Thyroid gland (tissue), 4 donors: ENCODE measurements around the gene EDN2. TPM values are rescaled to one million over a fixed set of nuclear protein-coding genes. Genes with fewer than 3 reads are reported as not detected.
A peak's percentile ranks its signal among the peaks of the same experiment; 100 is the strongest.

ENCODE experiments used
- DNase-seq, 2 donors: peaks; one replicate each; pipeline ENCODE4 v3.0.0-alpha.2; 2019
- H3K27ac ChIP-seq, 3 donors: fragments of 200-600 bp; sonication (generic); 1 replicate in 2 of 3; 2 replicates in 1 of 3; pipeline ENCODE4 v1.5.1; 2016 to 2019; ENCODE audit warnings: mild to moderate bottlenecking in 1 of 3, moderate library complexity in 1 of 3
- H3K27me3 ChIP-seq: fragments of 200-600 bp; sonication (generic); one replicate; pipeline ENCODE4 v1.5.1; 2019
- H3K36me3 ChIP-seq, 2 donors: fragments of 200-600 bp; sonication (generic); one replicate each; pipeline ENCODE4 v1.5.1; 2016 to 2019
- H3K4me1 ChIP-seq, 2 donors: fragments of 200-600 bp; sonication (generic); one replicate each; pipeline ENCODE4 v1.5.1; 2017 to 2019
- H3K4me3 ChIP-seq, 3 donors: fragments of 200-600 bp; sonication (generic); replicated peaks in 1 of 3; 1 replicate in 2 of 3; 2 replicates in 1 of 3; pipeline ENCODE4 v1.5.1; 2016; ENCODE audit warnings: mild to moderate bottlenecking in 1 of 3
- H3K9me3 ChIP-seq: fragments of 200-600 bp; sonication (generic); one replicate; pipeline ENCODE4 v1.5.1; 2017
- POLR2A ChIP-seq, 2 donors: fragments of 450-650 bp; IDR thresholded peaks; one replicate each; pipeline ENCODE4 v1.6.1; 2017; ENCODE audit warnings: antibody characterized with exemption in 2 of 2, mild to moderate bottlenecking in 2 of 2, moderate library complexity in 1 of 2
- WGBS, 2 donors: methylation state at CpG; one replicate each; pipeline ENCODE4 v1.1.5; 2017; 5-methylcytosine and 5-hydroxymethylcytosine counted together
- intact Hi-C: fragments of 100-400 bp; cut with DNase I; formaldehyde crosslinking; loops from one replicate; pipeline ENCODE4 v1.15.1; 2023
- total RNA-seq, 4 donors: library from RNA; depleted of rRNA; stranded (reverse); fragments of >200 nt; gene quantifications; one replicate each; pipeline ENCODE4 v1.2.3, GENCODE V29; 2016
- TF ChIP-seq, protein P1 (sequence below), 6 experiments: fragments of 200-600 bp in 3 of 6; fragments of 450-650 bp in 3 of 6; sonication (generic) in 3 of 6; IDR thresholded peaks; one replicate each; pipeline ENCODE4 v1.5.1; 2016 to 2019; ENCODE audit warnings: antibody characterized with exemption in 6 of 6, mild to moderate bottlenecking in 2 of 6, inconsistent platforms in 1 of 6, moderate library complexity in 1 of 6

EDN2 gene
- total RNA-seq, 4 donors from 2014 or later, result not detected

DNA sequence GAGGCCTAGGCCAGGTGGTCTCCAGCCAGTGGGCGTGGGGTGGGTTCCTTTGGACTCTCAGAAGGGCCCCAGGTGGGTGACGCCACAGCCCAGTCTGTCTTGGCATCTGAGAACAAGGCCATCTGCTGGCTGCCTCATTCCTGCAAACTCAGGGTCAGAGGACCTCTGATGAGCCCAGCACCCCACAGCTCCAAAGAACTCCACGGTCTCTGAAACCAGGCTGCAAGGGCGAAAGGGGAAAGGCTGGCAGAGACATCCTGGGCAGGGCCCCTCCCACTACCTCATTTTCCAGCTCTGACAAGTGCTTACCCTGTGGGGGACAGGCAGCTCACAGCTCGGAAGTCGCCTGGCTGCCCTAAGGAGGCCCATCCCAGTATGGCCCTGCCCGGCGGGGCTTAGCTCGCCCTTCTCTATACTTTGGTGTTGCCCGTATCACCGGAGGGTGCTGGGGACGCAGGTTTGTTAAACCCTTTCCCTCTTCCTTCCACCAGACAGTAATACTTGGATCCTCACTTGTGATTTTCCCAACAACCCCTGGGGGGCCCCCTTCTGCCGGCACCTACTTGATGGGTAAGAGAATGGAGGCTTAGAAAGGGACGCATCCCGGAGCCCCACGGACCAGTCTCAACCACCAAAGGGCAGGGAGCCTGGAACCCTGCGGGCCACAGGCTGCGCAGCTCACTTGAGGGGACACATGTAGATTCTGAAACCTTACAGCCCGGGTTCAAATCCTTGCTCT, 10.9 kb upstream of the EDN2 start:
- TF ChIP-seq POLR2A (IDR thresholded peaks at IDR 0.05), result no peak
- TF ChIP-seq, protein P1, sequence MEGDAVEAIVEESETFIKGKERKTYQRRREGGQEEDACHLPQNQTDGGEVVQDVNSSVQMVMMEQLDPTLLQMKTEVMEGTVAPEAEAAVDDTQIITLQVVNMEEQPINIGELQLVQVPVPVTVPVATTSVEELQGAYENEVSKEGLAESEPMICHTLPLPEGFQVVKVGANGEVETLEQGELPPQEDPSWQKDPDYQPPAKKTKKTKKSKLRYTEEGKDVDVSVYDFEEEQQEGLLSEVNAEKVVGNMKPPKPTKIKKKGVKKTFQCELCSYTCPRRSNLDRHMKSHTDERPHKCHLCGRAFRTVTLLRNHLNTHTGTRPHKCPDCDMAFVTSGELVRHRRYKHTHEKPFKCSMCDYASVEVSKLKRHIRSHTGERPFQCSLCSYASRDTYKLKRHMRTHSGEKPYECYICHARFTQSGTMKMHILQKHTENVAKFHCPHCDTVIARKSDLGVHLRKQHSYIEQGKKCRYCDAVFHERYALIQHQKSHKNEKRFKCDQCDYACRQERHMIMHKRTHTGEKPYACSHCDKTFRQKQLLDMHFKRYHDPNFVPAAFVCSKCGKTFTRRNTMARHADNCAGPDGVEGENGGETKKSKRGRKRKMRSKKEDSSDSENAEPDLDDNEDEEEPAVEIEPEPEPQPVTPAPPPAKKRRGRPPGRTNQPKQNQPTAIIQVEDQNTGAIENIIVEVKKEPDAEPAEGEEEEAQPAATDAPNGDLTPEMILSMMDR (IDR thresholded peaks at IDR 0.05), result no peak
- H3K27ac ChIP-seq, result peak overlapping the region; percentile 62 to 85 (median 67)
- H3K27me3 ChIP-seq, result no peaks in the 10 kb centered on the region
- H3K36me3 ChIP-seq, result no peaks in the 10 kb centered on the region
- H3K4me3 ChIP-seq, result no peak overlapping the region
- peaks cover 13 to 53% of the 10 kb centered on the region in 2 donors for H3K4me1 ChIP-seq
- peak in 1 of 2 donors; percentile 37 for DNase-seq
- WGBS, 2 donors, result 70 to 71% methylated on average over 17 to 18 of the region's 19 CpGs
- intact Hi-C loops, result no loop called here
- no peaks in the 10 kb centered on the region for H3K9me3 ChIP-seq

DNA sequence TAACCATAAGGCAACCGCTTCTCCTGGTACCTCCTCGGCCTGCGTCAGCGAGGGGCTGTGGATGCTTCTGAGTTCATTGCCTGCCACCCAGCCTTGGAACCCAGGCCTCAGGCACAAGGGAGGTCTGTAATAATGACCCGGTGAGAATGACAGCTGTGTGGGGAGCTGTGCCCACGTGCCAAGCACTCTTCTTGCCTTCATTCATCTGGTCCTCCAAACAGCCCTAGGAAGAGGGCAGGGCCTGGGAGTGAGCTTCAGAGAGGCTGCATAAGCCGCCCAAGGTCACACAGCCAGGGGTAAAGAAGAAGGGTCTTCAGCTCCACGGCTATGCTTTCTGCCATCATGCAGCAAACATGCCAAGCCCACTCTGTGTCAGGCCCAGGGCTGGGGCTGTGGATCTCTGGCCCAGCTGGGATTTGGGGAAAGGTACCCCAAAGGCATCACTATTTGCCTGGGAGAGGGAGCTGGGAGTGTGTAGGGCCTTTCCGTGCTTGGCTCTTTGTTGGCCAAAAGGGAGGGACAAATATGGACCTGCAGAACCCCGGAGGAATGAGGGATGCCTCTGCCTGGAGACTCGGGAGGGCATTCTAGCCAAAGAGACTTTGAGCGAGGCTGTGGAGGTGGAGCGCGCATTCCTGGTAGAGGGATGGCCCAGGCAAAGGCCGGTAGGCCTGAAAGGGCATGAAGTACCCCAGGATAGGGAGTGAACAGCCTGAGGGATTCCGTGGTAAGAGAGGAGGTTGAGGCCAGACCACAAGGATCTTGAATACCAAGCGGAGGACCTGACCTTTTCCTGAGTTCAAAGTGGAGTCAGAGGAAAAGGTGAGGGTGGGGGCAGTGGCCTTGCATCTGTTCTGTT, 10.1 kb upstream of the EDN2 start:
- Histone ChIP-seq H3K9me3 (no peaks in the 10 kb centered on the region), H3K27me3 (no peaks in the 10 kb centered on the region), H3K4me1 (peaks cover 10 to 45% of the 10 kb centered on the region in 2 donors), H3K27ac (peak overlapping the region in 1 of 3 donors; percentile 85), H3K4me3 (no peak overlapping the region), H3K36me3 (no peaks in the 10 kb centered on the region)
- WGBS, 2 donors, result 81 to 97% methylated on average over 12 to 15 of the region's 17 CpGs
- no peak for DNase-seq
- TF ChIP-seq, protein P1 (IDR thresholded peaks at IDR 0.05), result no peak
- no peak for TF ChIP-seq POLR2A (IDR thresholded peaks at IDR 0.05)
- intact Hi-C loops, result no loop called here

DNA sequence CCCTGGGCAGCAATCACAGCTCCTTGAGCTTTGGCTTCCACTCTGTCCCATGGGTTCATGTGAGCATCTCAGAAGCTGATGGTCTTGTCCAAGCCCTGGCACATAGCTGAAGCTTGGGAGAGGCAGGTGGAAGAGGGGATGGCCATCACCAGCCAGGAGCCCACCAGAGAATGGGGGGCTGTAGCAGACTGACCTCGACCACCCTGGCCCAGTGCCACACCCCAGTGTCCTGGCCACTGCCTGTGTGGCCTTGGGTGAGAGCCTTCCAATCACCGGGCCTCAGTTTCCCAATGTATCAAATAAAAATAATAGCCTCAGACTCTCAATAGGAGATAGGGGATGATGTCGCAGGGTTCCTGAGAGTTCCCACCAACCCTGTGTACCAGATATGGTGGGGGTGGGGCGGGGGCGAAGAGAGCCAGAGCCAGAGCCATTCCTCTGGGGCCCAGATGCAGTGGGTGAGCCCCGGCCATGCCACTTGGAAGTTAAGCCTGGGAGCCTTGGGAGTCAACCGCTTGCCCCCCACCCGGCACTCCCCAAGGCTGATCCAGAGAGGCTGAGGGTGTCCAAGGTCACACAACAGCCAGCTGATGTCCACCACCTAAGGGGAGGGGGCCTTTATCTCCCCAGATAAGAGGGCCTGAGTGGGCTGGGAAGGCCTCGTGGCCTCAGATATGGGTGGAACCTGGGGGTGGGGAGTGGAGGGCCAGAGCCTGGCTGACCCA, 9.3 kb upstream of the EDN2 start:
- Histone ChIP-seq H3K4me3 (no peak overlapping the region), H3K27me3 (no peaks in the 10 kb centered on the region), H3K36me3 (no peaks in the 10 kb centered on the region), H3K4me1 (peaks cover 10 to 37% of the 10 kb centered on the region in 2 donors), H3K9me3 (no peaks in the 10 kb centered on the region), H3K27ac (no peak overlapping the region)
- 99 to 100% methylated on average over 8 of the region's 9 CpGs for WGBS, 2 donors
- intact Hi-C loops, result no loop called here
- DNase-seq, result no peak
- no peak for TF ChIP-seq POLR2A (IDR thresholded peaks at IDR 0.05)
- TF ChIP-seq, protein P1 (IDR thresholded peaks at IDR 0.05), result no peak

DNA sequence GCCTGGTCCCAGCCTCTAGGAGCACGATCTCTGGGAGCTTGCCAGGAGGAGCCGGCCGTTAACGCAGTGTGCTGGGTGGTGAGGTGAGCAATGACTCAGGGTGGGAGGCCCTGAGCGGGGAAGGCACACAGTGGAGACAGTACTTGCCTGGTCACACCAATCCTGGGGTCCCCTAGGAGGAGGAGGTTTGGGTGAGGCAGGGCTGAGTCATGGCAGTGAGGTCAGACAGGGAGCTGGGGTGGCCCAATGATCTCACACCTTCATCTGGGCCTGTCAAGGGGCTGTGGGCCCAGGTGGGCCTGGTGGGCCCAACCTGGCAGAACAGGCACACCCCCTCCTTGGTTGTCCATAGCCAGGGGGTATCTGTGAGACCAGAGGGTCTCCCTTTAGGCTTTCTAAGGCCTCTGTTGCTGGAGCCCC, 8.6 kb upstream of the EDN2 start:
- TF ChIP-seq, protein P1 (IDR thresholded peaks at IDR 0.05), result no peak
- TF ChIP-seq POLR2A (IDR thresholded peaks at IDR 0.05), result no peak

More for the DNA sequence above, 8.6 kb upstream of the EDN2 start:
- intact Hi-C loops, result no loop called here
- 91 to 95% methylated on average over 4 to 5 of the region's 5 CpGs for WGBS, 2 donors
- no peaks in the 10 kb centered on the region for H3K27me3 ChIP-seq
- peaks cover 10 to 30% of the 10 kb centered on the region in 2 donors for H3K4me1 ChIP-seq
- no peaks in the 10 kb centered on the region for H3K36me3 ChIP-seq
- no peak overlapping the region for H3K27ac ChIP-seq
- DNase-seq, result no peak
- no peaks in the 10 kb centered on the region for H3K9me3 ChIP-seq
- no peak overlapping the region for H3K4me3 ChIP-seq
